ENCODE data around the gene PRKCE. TPM values are rescaled to one million over a fixed set of nuclear protein-coding genes. Genes with fewer than 3 reads are reported as not detected.

The PRKCE gene
- total and polyA plus RNA-seq, 2 of the 8 experiments (the other 6 are each of a cell fraction or from before 2014, with no cell fraction given), result 0.54 to 2.1 TPM

DNA sequence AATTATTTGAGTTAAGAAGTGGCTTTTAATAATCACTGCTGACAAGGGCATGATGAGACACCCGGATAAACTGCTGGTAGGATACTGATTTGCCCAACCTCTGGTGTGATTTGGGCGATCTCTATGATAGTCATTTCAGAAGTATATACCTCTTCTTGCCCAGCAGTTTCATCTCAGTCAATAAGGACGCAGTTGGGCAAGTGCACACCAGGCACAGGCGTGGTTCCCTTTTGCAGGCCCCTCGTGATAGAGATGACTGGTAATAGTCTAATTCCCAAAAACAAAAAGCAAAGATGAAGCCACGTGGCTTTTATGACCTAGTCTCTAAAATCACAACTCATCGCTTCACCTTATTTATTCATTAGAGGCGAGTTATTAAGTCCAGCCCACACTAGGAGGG is 246.4 kb downstream of the PRKCE start:
- no peak overlapping the region for H3K23ac ChIP-seq (ENCODE audit: insufficient read length)
- no peak overlapping the region for H3K4me2 ChIP-seq (ENCODE audit: insufficient read depth in 1 of 2, low read depth in 2 of 2, low read length in 2 of 2)
- no peak overlapping the region for H2BK20ac ChIP-seq (ENCODE audit: low read length)
- H2AK5ac ChIP-seq (ENCODE audit: low read depth, low read length), result no peak overlapping the region
- H3K4ac ChIP-seq (replicated peaks; ENCODE audit: insufficient read length, low read depth, low read length), result no peak overlapping the region
- H2BK5ac ChIP-seq (ENCODE audit: low read depth, low read length), result no peak overlapping the region
- H3K27me3 ChIP-seq (replicated peaks in 1 of 4; ENCODE audit: control insufficient read depth in 3 of 4, extremely low read depth in 1 of 4, insufficient read depth in 3 of 4, low read length in 3 of 4), result no peaks in the 10 kb centered on the region
- H3K9ac ChIP-seq (replicated peaks in 1 of 4; ENCODE audit: extremely low read depth in 1 of 4, low read depth in 3 of 4, low read length in 3 of 4), result no peak overlapping the region
- DNase-seq (ENCODE audit: low read depth in 1 of 2, low spot score in 2 of 2) (no peak), FAIRE-seq (no peak)
- no peaks in the 10 kb centered on the region for H4K20me1 ChIP-seq (replicated peaks in 1 of 2; ENCODE audit: control insufficient read depth in 1 of 2, insufficient read depth in 2 of 2, low read length in 2 of 2)
- H3K23me2 ChIP-seq (ENCODE audit: low read depth, low read length), result no peaks in the 10 kb centered on the region
- no peak overlapping the region for H2AFZ ChIP-seq (ENCODE audit: low read length)
- H3K36me3 ChIP-seq (ENCODE audit: control insufficient read depth in 2 of 4, insufficient read depth in 4 of 4, low read length in 3 of 4), result no peaks in the 10 kb centered on the region
- H2BK15ac ChIP-seq (ENCODE audit: low read length), result no peak overlapping the region
- no peaks in the 10 kb centered on the region for H3K4me1 ChIP-seq (replicated peaks in 1 of 4; ENCODE audit: control insufficient read depth in 3 of 4, insufficient read depth in 4 of 4, low read length in 3 of 4)
- no peak overlapping the region for H3K4me3 ChIP-seq (ENCODE audit: extremely low read depth in 1 of 4, insufficient read depth in 2 of 4, low read depth in 3 of 4, low read length in 4 of 4)
- H4K5ac ChIP-seq (ENCODE audit: insufficient read length, low read depth, low read length), result no peak overlapping the region
- H3K9me3 ChIP-seq (ENCODE audit: insufficient read depth in 2 of 2, low read depth in 1 of 2, low read length in 1 of 2), result no peaks in the 10 kb centered on the region
- no peak overlapping the region for H3K18ac ChIP-seq (ENCODE audit: extremely low read depth, low read length)
- no peak overlapping the region for H4K8ac ChIP-seq (ENCODE audit: extremely low read depth, insufficient read depth, low read length)
- 81% methylated on average over 8 of the region's 8 CpGs; no CpG with 5 or more reads in 1 of the 2 experiments for WGBS, 2 experiments (ENCODE audit: extremely low coverage in 1 of 2, insufficient coverage in 1 of 2, insufficient read length in 1 of 2, insufficient replicate concordance in 2 of 2, low coverage in 1 of 2, low lambda C conversion rate in 2 of 2, missing lambda C conversion rate in 1 of 2)
- no peak overlapping the region for H3K56ac ChIP-seq (replicated peaks; ENCODE audit: insufficient read length, low read depth, low read length)
- H3K79me1 ChIP-seq (ENCODE audit: low read depth, low read length), result no peaks in the 10 kb centered on the region
- TF ChIP-seq, protein P1, sequence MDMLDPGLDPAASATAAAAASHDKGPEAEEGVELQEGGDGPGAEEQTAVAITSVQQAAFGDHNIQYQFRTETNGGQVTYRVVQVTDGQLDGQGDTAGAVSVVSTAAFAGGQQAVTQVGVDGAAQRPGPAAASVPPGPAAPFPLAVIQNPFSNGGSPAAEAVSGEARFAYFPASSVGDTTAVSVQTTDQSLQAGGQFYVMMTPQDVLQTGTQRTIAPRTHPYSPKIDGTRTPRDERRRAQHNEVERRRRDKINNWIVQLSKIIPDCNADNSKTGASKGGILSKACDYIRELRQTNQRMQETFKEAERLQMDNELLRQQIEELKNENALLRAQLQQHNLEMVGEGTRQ (IDR thresholded peaks at IDR 0.05; ENCODE audit: low read length), result no peak
- TF ChIP-seq CTCF (IDR thresholded peaks at IDR 0.05; ENCODE audit: control extremely low read depth in 1 of 3, insufficient read depth in 1 of 3, low read depth in 1 of 3, low read length in 3 of 3) (no peak), RXRA (IDR thresholded peaks at IDR 0.05; ENCODE audit: insufficient read depth, low read depth, low read length) (no peak), FOSL1 (IDR thresholded peaks at IDR 0.05; ENCODE audit: insufficient read depth, low read depth, low read length) (no peak), KDM1A (IDR thresholded peaks at IDR 0.05; ENCODE audit: borderline replicate concordance, low read length) (no peak), SIN3A (conservative IDR thresholded peaks at IDR 0.05 in 1 of 2, IDR thresholded peaks at IDR 0.05 in 1 of 2; ENCODE audit: low read depth in 1 of 2, low read length in 2 of 2) (no peak), CHD1 (IDR thresholded peaks at IDR 0.05; ENCODE audit: low read depth, low read length) (no peak), SP4 (IDR thresholded peaks at IDR 0.05; ENCODE audit: low read length) (no peak)
- TF ChIP-seq, protein P2, sequence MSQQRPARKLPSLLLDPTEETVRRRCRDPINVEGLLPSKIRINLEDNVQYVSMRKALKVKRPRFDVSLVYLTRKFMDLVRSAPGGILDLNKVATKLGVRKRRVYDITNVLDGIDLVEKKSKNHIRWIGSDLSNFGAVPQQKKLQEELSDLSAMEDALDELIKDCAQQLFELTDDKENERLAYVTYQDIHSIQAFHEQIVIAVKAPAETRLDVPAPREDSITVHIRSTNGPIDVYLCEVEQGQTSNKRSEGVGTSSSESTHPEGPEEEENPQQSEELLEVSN (IDR thresholded peaks at IDR 0.05), result no peak
- no peak overlapping the region for H4K91ac ChIP-seq (replicated peaks; ENCODE audit: insufficient read length, low read length)
- CTCF ChIA-PET (ENCODE audit: partially characterized antibody), result interaction anchor here (1.5 kb wide), 1 partner anchor 8 kb away, joined by 4 read pairs; no protein-coding TSS in a partner anchor
- H3K14ac ChIP-seq (ENCODE audit: insufficient read length), result no peak overlapping the region
- POLR2A ChIA-PET (ENCODE audit: partially characterized antibody), result no interaction called here
- H3K27ac ChIP-seq (ENCODE audit: low read depth, low read length), result no peak overlapping the region
- no peak overlapping the region for H2BK12ac ChIP-seq (ENCODE audit: low read depth, low read length)
- H3K79me2 ChIP-seq (ENCODE audit: control insufficient read depth in 1 of 2, insufficient read depth in 2 of 2, low read length in 2 of 2), result no peaks in the 10 kb centered on the region
- H2BK120ac ChIP-seq (replicated peaks; ENCODE audit: low read depth, low read length), result no peak overlapping the region
